NCI-H128 (cell line): ENCODE results near the gene WNK3.

Source experiments
- DNase-seq: peaks from one replicate; lab custom pipeline; 2025; ENCODE audit not compliant: unreplicated experiment; lab: John Stamatoyannopoulos, UW

The WNK3 gene

DNA sequence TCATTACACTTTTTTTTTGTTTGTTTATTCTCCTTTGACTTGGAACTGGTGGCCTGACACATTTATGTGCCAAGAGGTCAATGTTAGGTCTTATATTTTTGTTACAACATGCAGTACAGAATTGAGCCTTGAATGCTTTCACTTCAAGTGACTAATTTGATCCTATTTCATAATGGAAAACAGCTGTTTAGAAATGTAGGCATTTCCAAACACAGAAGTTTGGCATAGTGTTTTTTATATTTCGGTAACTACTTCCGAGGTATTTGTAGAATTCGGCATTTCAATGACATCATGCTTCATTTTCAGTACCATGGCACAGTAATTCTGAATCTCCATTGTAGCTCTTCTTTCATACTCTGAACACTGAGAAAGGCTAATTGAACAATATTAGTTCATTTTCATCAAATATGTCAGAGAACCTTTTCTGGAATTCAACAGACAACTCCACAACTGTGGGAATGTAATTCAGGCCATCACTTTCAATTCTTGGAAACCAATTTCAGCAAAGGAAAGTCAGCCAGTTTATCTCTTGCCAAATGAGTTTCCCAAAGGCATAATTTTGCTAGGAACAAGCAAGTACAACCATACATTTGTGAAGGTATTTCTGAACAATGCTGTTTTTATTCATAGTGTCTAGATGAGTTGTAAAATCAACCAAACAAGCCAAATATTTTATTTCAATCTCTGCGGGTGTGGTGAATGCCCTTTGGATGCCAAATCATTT, 186.2 kb downstream of the WNK3 start:
- no peak for DNase-seq

DNA sequence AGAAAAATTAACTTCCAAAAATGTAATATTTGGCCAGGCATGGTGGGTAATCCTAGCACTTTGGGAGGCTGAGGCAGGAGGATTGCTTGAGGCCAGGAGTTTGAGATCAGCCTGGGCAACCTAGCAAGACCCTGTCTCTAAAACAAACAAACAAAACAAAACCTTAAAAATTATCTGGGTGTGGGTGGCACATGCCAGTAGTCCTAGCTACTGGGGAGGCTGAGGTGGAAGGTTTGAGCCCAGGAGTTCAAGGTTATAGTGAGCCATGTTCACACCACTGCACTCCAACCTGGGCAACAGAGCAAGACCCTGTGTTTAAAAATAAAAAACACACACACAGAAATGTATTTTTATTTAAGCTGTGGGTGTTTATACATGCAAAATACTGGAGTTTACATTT, 186.8 kb downstream of the WNK3 start:
- DNase-seq: no peak

DNA sequence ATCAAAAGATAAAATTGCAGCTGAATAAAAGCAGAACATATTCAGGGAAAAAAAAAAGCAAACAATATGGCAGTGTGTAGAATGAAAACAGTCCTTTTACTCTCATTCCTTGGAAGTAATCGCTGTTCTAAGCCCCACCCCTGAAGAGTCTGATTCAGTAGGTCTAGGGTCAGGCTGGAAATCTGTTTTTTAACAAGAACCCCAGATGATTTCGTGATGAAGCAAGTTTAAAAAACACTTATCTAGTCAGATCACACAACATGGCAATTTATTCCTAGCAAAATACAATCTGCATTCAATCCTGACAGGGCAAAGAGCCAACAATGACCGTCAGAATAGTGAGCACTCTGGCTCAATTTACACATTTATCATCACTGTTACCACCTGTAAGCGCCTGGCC, 190.9 kb downstream of the WNK3 start:
- no peak for DNase-seq

DNA sequence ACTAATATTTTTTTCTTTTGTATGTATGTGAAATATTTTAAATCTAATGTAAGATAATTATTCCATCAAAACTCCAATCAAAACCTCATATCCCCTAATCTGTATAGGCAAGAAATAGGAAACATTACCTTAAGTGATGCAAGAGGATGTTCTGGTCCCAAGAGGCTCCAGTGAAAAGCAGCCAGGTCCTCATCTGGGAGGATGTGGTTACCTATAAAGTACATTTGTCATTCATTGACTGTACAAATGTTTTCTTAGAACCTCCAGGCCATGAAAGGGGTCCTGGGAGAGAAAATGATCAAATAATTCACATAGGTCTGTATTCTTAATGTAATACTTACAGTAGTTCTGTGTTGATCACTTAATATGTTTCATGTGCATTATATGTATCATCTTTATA, 200.3 kb downstream of the WNK3 start:
- DNase-seq: no peak
